GM18951 (cell line): ENCODE results near the gene PSMD14.
"Not testable (repeated sequence)": the region's sequence is repeated elsewhere in the genome, so short reads cannot be mapped to it uniquely, and the experiment has no call there.

ENCODE experiments used
- POLR2A ChIP-seq: IDR thresholded peaks from 4 replicates; pipeline ENCODE4 v1.6.1; 2011; ENCODE audit warnings: mild to moderate bottlenecking; ENCODE audit not compliant: insufficient read length, insufficient read depth; ENCODE audit errors: extremely low read depth
- in situ Hi-C: fragments of 300-500 bp; cut with MboI; formaldehyde crosslinking; loops from one replicate; pipeline ENCODE4 v1.12.0; 2022; ENCODE audit warnings: low sequenced_read_pairs, mixed read lengths, inconsistent platforms; ENCODE audit not compliant: unreplicated experiment

PSMD14 gene

GRCh38 chr2:161315380-161315779 is 7.2 kb downstream of the PSMD14 start:
- in situ Hi-C loops: no loop called here
- no peak for TF ChIP-seq POLR2A

DNA sequence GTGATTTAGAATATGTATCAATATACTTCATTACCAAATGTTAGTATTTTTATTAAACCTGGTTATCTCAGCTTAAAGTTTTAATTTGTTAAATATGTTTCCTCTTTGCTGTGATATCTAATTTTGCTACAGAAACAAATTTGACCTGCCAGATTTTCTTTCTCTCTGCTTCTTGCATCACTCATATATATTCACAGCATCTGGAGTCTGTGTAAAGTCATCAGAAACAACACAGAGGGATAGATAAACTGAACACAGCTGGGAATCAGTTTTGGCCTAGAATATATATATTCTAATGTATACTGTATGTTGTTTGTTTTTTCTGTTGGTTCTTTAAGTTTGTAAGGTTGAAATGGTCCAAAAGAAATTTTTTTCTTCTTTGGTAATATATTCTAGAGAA is 8.5 kb downstream of the PSMD14 start:
- no peak for TF ChIP-seq POLR2A
- in situ Hi-C loops: no loop called here

DNA sequence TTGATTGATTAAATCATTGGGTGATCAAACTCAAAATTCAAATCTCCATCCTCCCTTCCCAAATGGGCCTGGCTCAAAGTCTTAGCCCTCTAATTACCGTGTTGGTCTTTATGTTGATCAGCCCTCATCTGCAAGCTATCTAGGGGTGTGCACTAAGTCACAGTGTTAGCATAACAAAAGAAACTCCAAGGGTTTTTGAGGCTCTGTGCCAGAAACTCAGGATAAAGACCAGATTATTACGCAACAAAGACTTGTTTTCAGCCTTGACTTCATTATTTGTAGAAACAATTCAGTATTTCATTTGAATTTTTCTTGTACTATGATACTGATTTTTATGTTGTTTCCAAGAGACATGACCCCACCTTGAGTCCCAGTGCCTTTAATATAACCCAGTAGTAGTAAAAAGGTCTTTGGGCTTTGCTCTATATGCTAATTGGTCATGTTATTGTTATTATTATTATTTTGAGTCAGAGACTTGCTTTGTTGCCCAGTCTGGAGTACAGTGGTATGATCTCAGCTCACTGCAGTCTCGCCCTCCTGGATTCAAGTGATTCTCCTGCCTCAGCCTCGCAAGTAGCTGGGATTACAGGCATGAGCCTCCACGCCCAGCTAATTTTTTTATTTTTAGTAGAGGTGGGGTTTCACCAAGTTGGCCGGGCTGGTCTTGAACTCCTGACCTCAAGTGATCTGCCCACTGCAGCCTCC is 13.9 kb downstream of the PSMD14 start:
- TF ChIP-seq POLR2A: no peak
- in situ Hi-C loops: no loop called here

GRCh38 chr2:161324876-161325275 is 16.7 kb downstream of the PSMD14 start:
- in situ Hi-C loops: no loop called here
- TF ChIP-seq POLR2A: no peak

DNA sequence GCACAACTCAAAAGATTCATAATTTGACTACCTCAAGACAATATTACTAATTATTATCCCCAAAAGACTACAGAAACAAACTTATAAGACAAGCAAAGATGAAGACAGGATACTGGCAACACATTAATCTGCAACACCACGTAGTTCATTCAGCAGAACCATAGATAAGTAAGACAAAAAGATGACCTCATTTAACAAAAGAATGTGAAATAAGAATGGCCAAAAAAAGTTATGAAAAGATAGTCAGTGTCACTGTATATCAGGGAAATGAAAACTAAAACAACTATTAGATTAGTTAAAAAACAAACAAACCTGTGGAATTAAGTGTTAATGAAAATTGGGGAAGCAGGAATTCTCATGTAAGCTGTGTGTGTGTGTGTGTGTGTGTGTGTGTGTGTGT is 19.4 kb downstream of the PSMD14 start:
- TF ChIP-seq POLR2A: no peak
- in situ Hi-C loops: no loop called here

GRCh38 chr2:161332371-161332967 is 24.2 kb downstream of the PSMD14 start:
- TF ChIP-seq POLR2A: no peak
- in situ Hi-C loops: no loop called here

DNA sequence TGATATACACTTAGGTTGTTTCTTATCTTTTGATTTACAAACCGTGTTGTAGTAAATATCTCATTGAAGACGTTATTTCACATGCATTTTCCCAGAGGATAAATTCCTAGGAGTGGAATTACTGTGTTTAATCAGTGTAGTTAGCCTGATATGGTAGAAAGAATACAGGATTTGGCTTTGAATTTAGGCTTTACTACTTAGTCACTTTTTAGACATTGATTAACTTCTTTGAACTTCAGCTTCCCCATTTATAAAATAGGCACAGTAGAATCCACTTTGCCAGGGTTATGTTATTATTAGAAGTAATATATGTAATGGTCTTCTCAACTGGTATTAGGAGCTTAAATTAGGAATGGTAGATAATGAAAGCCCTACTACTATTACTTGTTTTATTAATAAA is 27.4 kb downstream of the PSMD14 start:
- in situ Hi-C loops: no loop called here
- no peak for TF ChIP-seq POLR2A

- TF ChIP-seq POLR2A: no peak
- in situ Hi-C loops: no loop called here
Measured at GRCh38 chr2:161337247-161337646, 29.0 kb downstream of the PSMD14 start.

DNA sequence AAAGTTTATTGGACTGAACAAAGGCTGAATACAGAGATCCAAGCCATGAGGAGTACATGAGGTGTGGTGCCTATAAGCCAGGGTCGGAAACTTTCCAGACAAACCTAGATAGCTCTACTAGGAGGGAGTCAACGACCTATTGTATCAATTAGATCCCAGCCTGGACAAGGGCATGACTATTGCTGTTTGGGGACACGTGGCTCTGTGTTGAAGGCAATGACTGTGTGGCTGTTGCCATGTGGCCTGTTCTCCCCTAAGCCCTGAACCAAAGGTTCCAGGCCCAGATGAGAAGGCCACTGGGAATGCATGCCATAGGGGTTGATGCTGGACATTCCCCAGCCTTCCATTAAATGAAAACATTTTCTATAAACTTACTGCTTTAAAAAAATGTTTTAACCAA is 31.3 kb downstream of the PSMD14 start:
- in situ Hi-C loops: not testable (repeated sequence)

- in situ Hi-C loops: not testable (repeated sequence)
Measured at GRCh38 chr2:161340930-161341413, 32.7 kb downstream of the PSMD14 start.

- TF ChIP-seq POLR2A: no peak
- in situ Hi-C loops: no loop called here
Measured at GRCh38 chr2:161343235-161343634, 35.0 kb downstream of the PSMD14 start.

GRCh38 chr2:161344692-161345091 is 36.5 kb downstream of the PSMD14 start:
- TF ChIP-seq POLR2A: no peak
- in situ Hi-C loops: no loop called here

DNA sequence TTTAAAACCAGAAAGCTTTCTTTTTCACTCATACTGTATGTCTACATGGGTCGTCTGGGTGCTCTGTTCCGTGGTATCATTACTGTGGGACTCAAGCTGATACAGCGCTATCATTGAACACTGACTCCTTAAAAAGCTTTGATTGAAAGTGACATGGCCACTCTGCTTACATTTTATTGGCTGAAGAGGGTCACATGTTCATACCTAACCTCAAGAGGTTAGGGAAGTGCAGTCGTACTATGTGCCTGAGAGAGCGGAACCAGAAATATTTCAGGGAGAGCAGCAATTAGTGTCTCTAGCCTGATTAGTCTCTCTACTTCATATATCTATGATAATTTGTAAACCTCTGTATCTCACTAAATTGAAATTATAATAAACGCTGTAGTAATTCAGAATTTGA is 43.5 kb downstream of the PSMD14 start:
- TF ChIP-seq POLR2A: no peak
- in situ Hi-C loops: no loop called here

GRCh38 chr2:161352719-161353118 is 44.5 kb downstream of the PSMD14 start:
- in situ Hi-C loops: no loop called here

More at GRCh38 chr2:161352719-161353118, 44.5 kb downstream of the PSMD14 start:
- TF ChIP-seq POLR2A: no peak
